K562 (cell line): Measurements from ENCODE around the gene FAM53B. TPM values are rescaled to one million over a fixed set of nuclear protein-coding genes. Genes with fewer than 3 reads are reported as not detected.

Experiments used
- ATAC-seq: fragments of 200-7000 bp; cut with Tn5 transposase; 3 replicates; pipeline ENCODE4 v1.9.1; 2020; ENCODE audit warnings: moderate library complexity
- BruUV-seq: library from RNA; stranded (reverse); fragments of 400-500 nt; replicated peaks from 2 replicates; lab custom pipeline; 2021; lab: Mats Ljungman, UMichigan
- CTCF ChIA-PET: fragments of 300-600 bp; formaldehyde crosslinking; extraction: SDS; loops from one replicate; lab custom pipeline; 2021; ENCODE audit warnings: low intra/inter-chr PET ratio; lab: Yijun Ruan, JAX
- POLR2A ChIA-PET: fragments of 300-600, 350-650 bp; sonication (Branson Sonifier 250); formaldehyde crosslinking; extraction: SDS; loops from one replicate; lab custom pipeline; 2021; ENCODE audit warnings: antibody characterized with exemption, inconsistent platforms; lab: Yijun Ruan, JAX
- DNase-seq, 4 experiments: peaks; one replicate each; pipeline versions ENCODE4 v3.0.0 to v3.0.0-alpha.2; 2011 to 2018; ENCODE audit warnings: low spot score in 3 of 4, mixed read lengths in 3 of 4; ENCODE audit errors: extremely low read depth in 1 of 4
- FAIRE-seq: peaks from 2 replicates; lab custom pipeline; 2011; peaks lifted over from hg19 to GRCh38; lab: Jason Lieb, UNC
- H2AFZ ChIP-seq: 2 replicates; pipeline ENCODE4 v1.6.0; 2011; ENCODE audit warnings: low read depth, low read length, control low read depth, inconsistent platforms
- H3K27ac ChIP-seq: fragments of 200-600 bp; 3 replicates; pipeline ENCODE4 v1.8.0; 2011; ENCODE audit warnings: low read depth, mild to moderate bottlenecking, control low read depth, inconsistent platforms, low read length, moderate library complexity, mixed read lengths; ENCODE audit errors: extremely low read depth
- H3K27me3 ChIP-seq, 2 experiments: fragments of 300-600 bp in 1 of 2; 2 replicates in 1 of 2; 3 replicates in 1 of 2; pipeline versions ENCODE4 v1.6.0 to v1.8.0; 2011; ENCODE audit warnings: inconsistent platforms in 2 of 2, low read length in 2 of 2, mild to moderate bottlenecking in 1 of 2, mixed read lengths in 1 of 2, moderate library complexity in 1 of 2; ENCODE audit not compliant: control insufficient read depth in 2 of 2, insufficient read depth in 2 of 2
- H3K36me3 ChIP-seq: fragments of 300-600 bp; 3 replicates; pipeline ENCODE4 v1.8.0; 2011; ENCODE audit warnings: mild to moderate bottlenecking, low read length, inconsistent platforms; ENCODE audit not compliant: control insufficient read depth, insufficient read depth
- H3K4me1 ChIP-seq, 2 experiments: fragments of 200-600 bp in 1 of 2; replicated peaks in 1 of 2; 2 replicates in 1 of 2; 3 replicates in 1 of 2; pipeline versions ENCODE4 v1.5.1 to v1.8.0; 2011; ENCODE audit warnings: inconsistent platforms in 2 of 2, low read length in 2 of 2, mild to moderate bottlenecking in 1 of 2, mixed read lengths in 1 of 2, moderate library complexity in 1 of 2; ENCODE audit not compliant: control insufficient read depth in 2 of 2, insufficient read depth in 2 of 2
- H3K4me2 ChIP-seq: 2 replicates; pipeline ENCODE4 v1.6.1; 2011; ENCODE audit warnings: low read length, control low read depth, inconsistent platforms, mixed read lengths; ENCODE audit not compliant: insufficient read depth
- H3K4me3 ChIP-seq: fragments of 200-600 bp; sonication (generic), shearing (Covaris generic); 2 replicates; pipeline ENCODE4 v1.5.1; 2016; ENCODE audit warnings: control low read depth, inconsistent platforms
- H3K79me2 ChIP-seq: fragments of 200-600 bp; 3 replicates; pipeline ENCODE4 v1.8.0; 2011; ENCODE audit warnings: low read length, inconsistent platforms; ENCODE audit not compliant: control insufficient read depth, insufficient read depth
- H3K9ac ChIP-seq, 2 experiments: 2 replicates each; pipeline versions ENCODE4 v1.6.0 to v1.6.1; 2011; ENCODE audit warnings: low read depth in 2 of 2, low read length in 2 of 2, control low read depth in 1 of 2, inconsistent platforms in 1 of 2, mild to moderate bottlenecking in 1 of 2, mixed read lengths in 1 of 2; ENCODE audit not compliant: insufficient read depth in 1 of 2
- H3K9me1 ChIP-seq: one replicate; pipeline ENCODE4 v1.6.0; 2011; ENCODE audit warnings: inconsistent platforms, mild to moderate bottlenecking, low read length, moderate library complexity; ENCODE audit not compliant: control insufficient read depth, insufficient read depth
- H3K9me3 ChIP-seq: replicated peaks from 2 replicates; pipeline ENCODE4 v1.5.1; 2011; ENCODE audit warnings: low read depth, low read length, inconsistent platforms; ENCODE audit not compliant: control insufficient read depth, insufficient read depth
- H4K20me1 ChIP-seq: replicated peaks from 2 replicates; pipeline ENCODE4 v1.6.1; 2011; ENCODE audit warnings: low read length, inconsistent platforms, mixed read lengths; ENCODE audit not compliant: control insufficient read depth, insufficient read depth
- C11orf30 ChIP-seq: fragments of 450-650 bp; IDR thresholded peaks from 2 replicates; pipeline ENCODE4 v1.6.1; 2016; ENCODE audit warnings: low read depth, mild to moderate bottlenecking
- CC2D1A ChIP-seq: fragments of 450-650 bp; IDR thresholded peaks from 2 replicates; pipeline ENCODE4 v1.6.1; 2017; ENCODE audit warnings: mild to moderate bottlenecking
- MYBL2 ChIP-seq, 2 experiments: fragments of 450-650 bp in 1 of 2; sonication (generic) in 1 of 2; formaldehyde crosslinking in 1 of 2; IDR thresholded peaks; 2 replicates each; pipeline versions ENCODE4 v1.6.1 to v1.8.1; 2017 to 2022; ENCODE audit warnings: borderline replicate concordance in 1 of 2, inconsistent platforms in 1 of 2, low read depth in 1 of 2, mild to moderate bottlenecking in 1 of 2, missing genetic modification reagents in 1 of 2, moderate library complexity in 1 of 2
- SRF ChIP-seq, 2 experiments: fragments of 250-450, 450-650 bp in 1 of 2; sonication (Bioruptor Pico) in 1 of 2; sonication (generic) in 1 of 2; formaldehyde crosslinking; IDR thresholded peaks; 2 replicates each; pipeline versions ENCODE4 v1.5.0 to v1.5.1; 2020 to 2022; ENCODE audit warnings: mild to moderate bottlenecking in 1 of 2, missing genetic modification reagents in 1 of 2
- ZBTB7A ChIP-seq: IDR thresholded peaks from 2 replicates; pipeline ENCODE4 v1.6.1; 2011; ENCODE audit warnings: low read depth, mild to moderate bottlenecking, low read length, moderate library complexity, borderline replicate concordance; ENCODE audit not compliant: control insufficient read depth
- ZNF766 ChIP-seq: fragments of 200-800 bp; sonication (Bioruptor generic); conservative IDR thresholded peaks from 2 replicates; pipeline ENCODE4 v1.6.1; 2016; ENCODE audit warnings: missing genetic modification characterization, missing compliant biosample characterization
- WGBS: fragments of 100-300 bp; shearing (Covaris generic); methylation state at CpG from one replicate; pipeline ENCODE4 v1.1.6; 2016; ENCODE audit warnings: low coverage, mixed read lengths; ENCODE audit not compliant: insufficient coverage; ENCODE audit errors: missing lambda C conversion rate; 5-methylcytosine and 5-hydroxymethylcytosine counted together
- in situ Hi-C: fragments of 300-500 bp; cut with MboI; formaldehyde crosslinking; loops from 4 replicates; pipeline ENCODE4 v1.15.0; 2018; ENCODE audit warnings: inconsistent platforms, mixed read lengths
- intact Hi-C: fragments of 100-400 bp; cut with micrococcal nuclease; formaldehyde crosslinking; loops from 2 replicates; pipeline ENCODE4 v1.14.2; 2022
- polyA plus RNA-seq, 8 experiments: library from polyadenylated mRNA; depleted of rRNA in 4 of 8; stranded (reverse) in 5 of 8; unstranded in 3 of 8; fragments of >200 nt; fragmentation: Nextera tagmentation in 2 of 8; fragmentation: Illumina TruSeq in 1 of 8; extraction: Ambion mirVana in 2 of 8; extraction: Trizol in 1 of 8; gene quantifications; 2 replicates each; pipeline versions ENCODE4 v1.2.1 to v1.2.3, GENCODE V29; 2011 to 2014; ENCODE audit warnings: inconsistent platforms in 1 of 8, missing spikeins in 1 of 8
- total RNA-seq, 7 experiments: library from RNA; depleted of rRNA in 6 of 7; stranded (reverse); fragments of >200 nt in 6 of 7; fragmentation: Illumina TruSeq in 2 of 7; extraction: Trizol in 2 of 7; gene quantifications; 2 replicates each; pipeline versions ENCODE4 v1.2.1 to v1.2.3, GENCODE V29; 2011 to 2021; ENCODE audit warnings: low replicate concordance in 1 of 7
- TF ChIP-seq, protein P1 (sequence below): fragments of 200-400 bp; formaldehyde crosslinking; IDR thresholded peaks from 2 replicates; pipeline ENCODE4 v1.6.1; 2017; ENCODE audit warnings: mild to moderate bottlenecking, low read depth, low read length, moderate library complexity
- TF ChIP-seq, protein P2 (sequence below): fragments of 250-450 bp; sonication (Bioruptor Pico); IDR thresholded peaks from 2 replicates; pipeline ENCODE4 v1.4.0; 2020; ENCODE audit warnings: borderline replicate concordance

FAM53B gene
- total and polyA plus RNA-seq, 9 of the 15 experiments (the other 6 are each of a cell fraction or from before 2014, with no cell fraction given), result 0.03 to 16.5 (median 5.0) TPM

DNA sequence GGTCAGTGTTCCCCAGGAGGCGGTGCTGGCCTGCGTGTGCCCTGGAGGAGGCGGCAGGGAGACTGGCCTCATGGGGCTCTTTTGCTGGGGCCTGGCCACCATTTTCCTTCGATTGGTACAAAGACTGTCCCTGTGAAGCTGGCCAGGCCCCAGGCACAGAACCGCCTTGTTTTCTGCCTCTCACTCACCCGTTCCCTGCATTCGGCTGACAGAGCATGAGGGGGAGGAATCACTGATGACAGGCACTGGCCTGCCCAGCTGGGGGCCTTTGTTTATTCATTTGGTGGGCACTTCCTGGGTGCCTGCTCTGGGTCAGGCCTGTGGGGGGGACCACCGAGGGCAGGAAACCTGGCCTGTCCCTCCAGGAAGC lies 139.2 kb downstream of the FAM53B start:
- BruUV-seq, result no TSS peak
- Histone ChIP-seq H3K4me2 (no peak overlapping the region), H3K9me1 (peaks cover 3% of the 10 kb centered on the region), H3K9ac (no peak overlapping the region; a peak in 1 of 4 replicates), H3K27me3 (no peaks in the 10 kb centered on the region), H3K4me1 (peaks cover 0 to 45% of the 10 kb centered on the region in 2 experiments; a peak in 2 of 5 replicates), H3K36me3 (no peaks in the 10 kb centered on the region), H4K20me1 (no peaks in the 10 kb centered on the region), H3K79me2 (no peaks in the 10 kb centered on the region), H3K4me3 (no peak overlapping the region), H3K27ac (no peak overlapping the region), H2AFZ (no peak overlapping the region), H3K9me3 (no peaks in the 10 kb centered on the region)
- FAIRE-seq (no peak), DNase-seq (no peak), ATAC-seq (no peak)
- intact Hi-C loops (no loop called here), in situ Hi-C loops (no loop called here)
- CTCF ChIA-PET, result no interaction called here
- POLR2A ChIA-PET, result no interaction called here
- 44% methylated on average over 8 of the region's 8 CpGs for WGBS
- no peak for TF ChIP-seq ZBTB7A
- TF ChIP-seq, protein P1, sequence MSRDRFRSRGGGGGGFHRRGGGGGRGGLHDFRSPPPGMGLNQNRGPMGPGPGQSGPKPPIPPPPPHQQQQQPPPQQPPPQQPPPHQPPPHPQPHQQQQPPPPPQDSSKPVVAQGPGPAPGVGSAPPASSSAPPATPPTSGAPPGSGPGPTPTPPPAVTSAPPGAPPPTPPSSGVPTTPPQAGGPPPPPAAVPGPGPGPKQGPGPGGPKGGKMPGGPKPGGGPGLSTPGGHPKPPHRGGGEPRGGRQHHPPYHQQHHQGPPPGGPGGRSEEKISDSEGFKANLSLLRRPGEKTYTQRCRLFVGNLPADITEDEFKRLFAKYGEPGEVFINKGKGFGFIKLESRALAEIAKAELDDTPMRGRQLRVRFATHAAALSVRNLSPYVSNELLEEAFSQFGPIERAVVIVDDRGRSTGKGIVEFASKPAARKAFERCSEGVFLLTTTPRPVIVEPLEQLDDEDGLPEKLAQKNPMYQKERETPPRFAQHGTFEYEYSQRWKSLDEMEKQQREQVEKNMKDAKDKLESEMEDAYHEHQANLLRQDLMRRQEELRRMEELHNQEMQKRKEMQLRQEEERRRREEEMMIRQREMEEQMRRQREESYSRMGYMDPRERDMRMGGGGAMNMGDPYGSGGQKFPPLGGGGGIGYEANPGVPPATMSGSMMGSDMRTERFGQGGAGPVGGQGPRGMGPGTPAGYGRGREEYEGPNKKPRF, result no peak
- TF ChIP-seq ZNF766 (CRISPR knock-in tag), result no peak
- TF ChIP-seq CC2D1A, result no peak
- TF ChIP-seq SRF (CRISPR knock-in tag; IDR thresholded peaks at IDR 0.05), result no peak
- TF ChIP-seq C11orf30, result no peak
- TF ChIP-seq, protein P2, sequence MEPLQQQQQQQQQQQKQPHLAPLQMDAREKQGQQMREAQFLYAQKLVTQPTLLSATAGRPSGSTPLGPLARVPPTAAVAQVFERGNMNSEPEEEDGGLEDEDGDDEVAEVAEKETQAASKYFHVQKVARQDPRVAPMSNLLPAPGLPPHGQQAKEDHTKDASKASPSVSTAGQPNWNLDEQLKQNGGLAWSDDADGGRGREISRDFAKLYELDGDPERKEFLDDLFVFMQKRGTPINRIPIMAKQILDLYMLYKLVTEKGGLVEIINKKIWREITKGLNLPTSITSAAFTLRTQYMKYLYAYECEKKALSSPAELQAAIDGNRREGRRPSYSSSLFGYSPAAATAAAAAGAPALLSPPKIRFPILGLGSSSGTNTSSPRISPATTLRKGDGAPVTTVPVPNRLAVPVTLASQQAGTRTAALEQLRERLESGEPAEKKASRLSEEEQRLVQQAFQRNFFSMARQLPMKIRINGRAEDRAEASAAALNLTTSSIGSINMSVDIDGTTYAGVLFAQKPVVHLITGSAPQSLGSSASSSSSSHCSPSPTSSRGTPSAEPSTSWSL (CRISPR knock-in tag), result no peak
- TF ChIP-seq MYBL2 (IDR thresholded peaks at IDR 0.05; ENCODE audit: low read depth), result no peak
- no peak for TF ChIP-seq MYBL2 (CRISPR knock-in tag; IDR thresholded peaks at IDR 0.05; ENCODE audit: borderline replicate concordance)
